ENCODE results near the gene TEX44.
A peak's percentile ranks its signal among the peaks of the same experiment; 100 is the strongest.

The TEX44 gene

GRCh38 chr2:231547315-231548110, 45.2 kb upstream of the TEX44 start:
- Histone ChIP-seq H2BK5ac (ENCODE audit: low read depth, low read length, poor library complexity, severe bottlenecking) (no peak overlapping the region), H3K27ac (ENCODE audit: low read length, poor library complexity, severe bottlenecking) (no peak overlapping the region), H3K9me3 (ENCODE audit: control insufficient read depth, low read length) (peaks cover 6% of the 10 kb centered on the region), H3K4ac (ENCODE audit: low read depth in 1 of 2, low read length in 2 of 2) (no peak overlapping the region), H3K4me2 (ENCODE audit: low read length, poor library complexity, severe bottlenecking) (no peak overlapping the region), H3K18ac (ENCODE audit: low read depth in 1 of 2, low read length in 2 of 2) (no peak overlapping the region), H3K36me3 (ENCODE audit: control insufficient read depth in 1 of 2, insufficient read depth in 2 of 2, low read depth in 1 of 2, low read length in 2 of 2) (no peaks in the 10 kb centered on the region), H3K27me3 (ENCODE audit: control insufficient read depth in 1 of 2, insufficient read depth in 1 of 2, low read length in 2 of 2) (no peaks in the 10 kb centered on the region), H3K4me3 (ENCODE audit: insufficient read depth in 1 of 2, low read depth in 1 of 2, low read length in 2 of 2) (no peak overlapping the region), H4K91ac (ENCODE audit: low read length) (no peak overlapping the region), H2AFZ (ENCODE audit: low read depth, low read length) (no peak overlapping the region), H3K23ac (ENCODE audit: low read length in 2 of 2) (no peak overlapping the region), H2BK15ac (ENCODE audit: low read depth, poor library complexity, severe bottlenecking) (no peak overlapping the region), H2BK12ac (ENCODE audit: low read length in 2 of 2) (no peak overlapping the region), H3K79me1 (replicated peaks; ENCODE audit: low read length, poor library complexity, severe bottlenecking) (no peaks in the 10 kb centered on the region), H2AK5ac (ENCODE audit: low read length, severe bottlenecking) (no peak overlapping the region), H3K4me1 (ENCODE audit: control insufficient read depth, insufficient read depth, low read depth, low read length) (peaks cover 7% of the 10 kb centered on the region), H3K9ac (ENCODE audit: low read length) (no peak overlapping the region), H2BK120ac (ENCODE audit: low read depth, low read length) (no peak overlapping the region), H3K14ac (ENCODE audit: low read length in 2 of 2) (no peak overlapping the region), H4K8ac (ENCODE audit: low read length) (no peak overlapping the region)
- DNase-seq = no peak
- over 99% methylated on average over 10 of the region's 12 CpGs for WGBS

GRCh38 chr2:231548752-231549151, 43.9 kb upstream of the TEX44 start:
- no peak overlapping the region for H3K18ac ChIP-seq (ENCODE audit: low read depth in 1 of 2, low read length in 2 of 2)
- H3K9ac ChIP-seq (ENCODE audit: low read length) = no peak overlapping the region
- H3K14ac ChIP-seq (ENCODE audit: low read length in 2 of 2) = no peak overlapping the region
- H2BK12ac ChIP-seq (ENCODE audit: low read length in 2 of 2) = no peak overlapping the region
- H3K27me3 ChIP-seq (ENCODE audit: control insufficient read depth in 1 of 2, insufficient read depth in 1 of 2, low read length in 2 of 2) = no peaks in the 10 kb centered on the region
- no peak overlapping the region for H3K4me3 ChIP-seq (ENCODE audit: insufficient read depth in 1 of 2, low read depth in 1 of 2, low read length in 2 of 2)
- H2AK5ac ChIP-seq (ENCODE audit: low read length, severe bottlenecking) = no peak overlapping the region
- no peaks in the 10 kb centered on the region for H3K79me1 ChIP-seq (replicated peaks; ENCODE audit: low read length, poor library complexity, severe bottlenecking)
- no peak overlapping the region for H2BK5ac ChIP-seq (ENCODE audit: low read depth, low read length, poor library complexity, severe bottlenecking)
- H3K9me3 ChIP-seq (ENCODE audit: control insufficient read depth, low read length) = peaks cover 11% of the 10 kb centered on the region
- H3K4me1 ChIP-seq (ENCODE audit: control insufficient read depth, insufficient read depth, low read depth, low read length) = peaks cover 7% of the 10 kb centered on the region
- no peak overlapping the region for H2AFZ ChIP-seq (ENCODE audit: low read depth, low read length)
- H4K8ac ChIP-seq (ENCODE audit: low read length) = peak overlapping the region; percentile 9
- peak; percentile 21 for DNase-seq
- 44% methylated on average over 2 of the region's 3 CpGs for WGBS
- H3K4me2 ChIP-seq (ENCODE audit: low read length, poor library complexity, severe bottlenecking) = no peak overlapping the region
- no peak overlapping the region for H2BK15ac ChIP-seq (ENCODE audit: low read depth, poor library complexity, severe bottlenecking)
- no peak overlapping the region for H3K23ac ChIP-seq (ENCODE audit: low read length in 2 of 2)
- no peak overlapping the region for H2BK120ac ChIP-seq (ENCODE audit: low read depth, low read length)
- no peaks in the 10 kb centered on the region for H3K36me3 ChIP-seq (ENCODE audit: control insufficient read depth in 1 of 2, insufficient read depth in 2 of 2, low read depth in 1 of 2, low read length in 2 of 2)
- H3K27ac ChIP-seq (ENCODE audit: low read length, poor library complexity, severe bottlenecking) = no peak overlapping the region
- H3K4ac ChIP-seq (ENCODE audit: low read depth in 1 of 2, low read length in 2 of 2) = no peak overlapping the region
- H4K91ac ChIP-seq (ENCODE audit: low read length) = no peak overlapping the region

- Histone ChIP-seq H4K91ac (ENCODE audit: low read length) (no peak overlapping the region), H3K9me3 (ENCODE audit: control insufficient read depth, low read length) (peaks cover 11% of the 10 kb centered on the region), H2AFZ (ENCODE audit: low read depth, low read length) (no peak overlapping the region), H3K23ac (ENCODE audit: low read length in 2 of 2) (no peak overlapping the region), H3K9ac (ENCODE audit: low read length) (no peak overlapping the region), H2AK5ac (ENCODE audit: low read length, severe bottlenecking) (no peak overlapping the region), H2BK5ac (ENCODE audit: low read depth, low read length, poor library complexity, severe bottlenecking) (no peak overlapping the region), H3K4me3 (ENCODE audit: insufficient read depth in 1 of 2, low read depth in 1 of 2, low read length in 2 of 2) (no peak overlapping the region), H3K27ac (ENCODE audit: low read length, poor library complexity, severe bottlenecking) (no peak overlapping the region), H2BK120ac (ENCODE audit: low read depth, low read length) (no peak overlapping the region), H3K14ac (ENCODE audit: low read length in 2 of 2) (peak overlapping the region in 1 of 2 experiments; percentile 18), H4K8ac (ENCODE audit: low read length) (peak overlapping the region; percentile 19), H3K4me1 (ENCODE audit: control insufficient read depth, insufficient read depth, low read depth, low read length) (peaks cover 11% of the 10 kb centered on the region), H2BK15ac (ENCODE audit: low read depth, poor library complexity, severe bottlenecking) (peak overlapping the region; percentile 53), H3K18ac (ENCODE audit: low read depth in 1 of 2, low read length in 2 of 2) (peak overlapping the region; percentile 34 to 50), H3K79me1 (replicated peaks; ENCODE audit: low read length, poor library complexity, severe bottlenecking) (no peaks in the 10 kb centered on the region), H3K27me3 (ENCODE audit: control insufficient read depth in 1 of 2, insufficient read depth in 1 of 2, low read length in 2 of 2) (no peaks in the 10 kb centered on the region), H2BK12ac (ENCODE audit: low read length in 2 of 2) (peak overlapping the region; percentile 46 to 59), H3K4ac (ENCODE audit: low read depth in 1 of 2, low read length in 2 of 2) (no peak overlapping the region), H3K4me2 (ENCODE audit: low read length, poor library complexity, severe bottlenecking) (no peak overlapping the region), H3K36me3 (ENCODE audit: control insufficient read depth in 1 of 2, insufficient read depth in 2 of 2, low read depth in 1 of 2, low read length in 2 of 2) (no peaks in the 10 kb centered on the region)
- peak; percentile 20 for DNase-seq
- 81% methylated on average over 11 of the region's 13 CpGs for WGBS
Measured at GRCh38 chr2:231549446-231550239, 43.0 kb upstream of the TEX44 start.

- no peak overlapping the region for H3K14ac ChIP-seq (ENCODE audit: low read length in 2 of 2)
- H3K27ac ChIP-seq (ENCODE audit: low read length, poor library complexity, severe bottlenecking) = no peak overlapping the region
- no peaks in the 10 kb centered on the region for H3K27me3 ChIP-seq (ENCODE audit: control insufficient read depth in 1 of 2, insufficient read depth in 1 of 2, low read length in 2 of 2)
- H3K79me1 ChIP-seq (replicated peaks; ENCODE audit: low read length, poor library complexity, severe bottlenecking) = no peaks in the 10 kb centered on the region
- no peak overlapping the region for H3K4me2 ChIP-seq (ENCODE audit: low read length, poor library complexity, severe bottlenecking)
- H2AK5ac ChIP-seq (ENCODE audit: low read length, severe bottlenecking) = no peak overlapping the region
- H3K4ac ChIP-seq (ENCODE audit: low read depth in 1 of 2, low read length in 2 of 2) = no peak overlapping the region
- no peak overlapping the region for H2BK15ac ChIP-seq (ENCODE audit: low read depth, poor library complexity, severe bottlenecking)
- H3K23ac ChIP-seq (ENCODE audit: low read length in 2 of 2) = no peak overlapping the region
- H2AFZ ChIP-seq (ENCODE audit: low read depth, low read length) = no peak overlapping the region
- no peak overlapping the region for H2BK5ac ChIP-seq (ENCODE audit: low read depth, low read length, poor library complexity, severe bottlenecking)
- no peak overlapping the region for H4K8ac ChIP-seq (ENCODE audit: low read length)
- DNase-seq = no peak
- H2BK12ac ChIP-seq (ENCODE audit: low read length in 2 of 2) = no peak overlapping the region
- peaks cover 11% of the 10 kb centered on the region for H3K9me3 ChIP-seq (ENCODE audit: control insufficient read depth, low read length)
- peaks cover 4% of the 10 kb centered on the region for H3K4me1 ChIP-seq (ENCODE audit: control insufficient read depth, insufficient read depth, low read depth, low read length)
- H2BK120ac ChIP-seq (ENCODE audit: low read depth, low read length) = no peak overlapping the region
- no peaks in the 10 kb centered on the region for H3K36me3 ChIP-seq (ENCODE audit: control insufficient read depth in 1 of 2, insufficient read depth in 2 of 2, low read depth in 1 of 2, low read length in 2 of 2)
- H3K9ac ChIP-seq (ENCODE audit: low read length) = no peak overlapping the region
- H3K18ac ChIP-seq (ENCODE audit: low read depth in 1 of 2, low read length in 2 of 2) = no peak overlapping the region
- no peak overlapping the region for H3K4me3 ChIP-seq (ENCODE audit: insufficient read depth in 1 of 2, low read depth in 1 of 2, low read length in 2 of 2)
- no peak overlapping the region for H4K91ac ChIP-seq (ENCODE audit: low read length)
Measured at GRCh38 chr2:231552752-231553151, 39.9 kb upstream of the TEX44 start.
